Psoas muscle (tissue), 8 donors: ENCODE results near the gene RPS24. TPM values are rescaled to one million over a fixed set of nuclear protein-coding genes. Genes with fewer than 3 reads are reported as not detected.
"Not testable (repeated sequence)": the region's sequence is repeated elsewhere in the genome, so short reads cannot be mapped to it uniquely, and the experiment has no call there.

Source experiments
- ATAC-seq, 4 donors: fragments of 200-7000 bp; cut with Tn5 transposase; one replicate each; pipeline ENCODE4 v1.9.1; 2020; ENCODE audit warnings: moderate library complexity in 3 of 4, mild to moderate bottlenecking in 2 of 4
- DNase-seq, 2 donors: peaks; one replicate each; pipeline ENCODE4 v3.0.0-alpha.2; 2020
- H3K27ac ChIP-seq: fragments of 200-600 bp; one replicate; pipeline ENCODE4 v1.8.0; 2022
- H3K27me3 ChIP-seq, 3 donors: fragments of 200-600 bp in 1 of 3; one replicate each; pipeline versions ENCODE4 v1.6.1 to v1.8.0; 2013 to 2022; ENCODE audit warnings: low read length in 2 of 3, mild to moderate bottlenecking in 2 of 3, moderate library complexity in 1 of 3; ENCODE audit not compliant: insufficient read depth in 3 of 3
- H3K36me3 ChIP-seq, 2 donors: fragments of 200-600 bp in 1 of 2; one replicate each; pipeline versions ENCODE4 v1.6.1 to v1.8.0; 2013 to 2022; ENCODE audit warnings: low read depth in 1 of 2, mild to moderate bottlenecking in 1 of 2, moderate library complexity in 1 of 2; ENCODE audit not compliant: insufficient read depth in 1 of 2
- H3K4me1 ChIP-seq: fragments of 200-600 bp; one replicate; pipeline ENCODE4 v1.8.0; 2022
- H3K4me3 ChIP-seq: fragments of 200-600 bp; one replicate; pipeline ENCODE4 v1.8.0; 2022; ENCODE audit warnings: mild to moderate bottlenecking
- H3K9me3 ChIP-seq: fragments of 200-600 bp; one replicate; pipeline ENCODE4 v1.8.0; 2022
- WGBS, 3 donors: extraction: QIAGEN DNeasy Blood & Tissue Kit; methylation state at CpG; one replicate each; pipeline versions ENCODE4 v1.1.6 to v1.1.7; 2013; 5-methylcytosine and 5-hydroxymethylcytosine counted together
- intact Hi-C, 2 donors: fragments of 100-400 bp; cut with DNase I; formaldehyde crosslinking; loops; one replicate each; pipeline versions ENCODE4 v1.11.0 to v1.14.2; 2022
- polyA plus RNA-seq, 3 donors: library from polyadenylated mRNA; stranded (reverse); fragments of 200-250 nt; gene quantifications; one replicate each; pipeline ENCODE4 v1.2.3, GENCODE V29; 2013
- total RNA-seq, 4 donors: library from RNA; stranded (reverse); fragmentation: NEBNext Ultra II Directional in 2 of 4; extraction: Animal tissue kit (Norgen Biotek cat#: 25700) in 2 of 4; gene quantifications; one replicate each; pipeline versions ENCODE4 v1.2.1 to v1.2.4, GENCODE V29; 2021 to 2023
- TF ChIP-seq, protein P1 (sequence below): fragments of 200-600 bp; IDR thresholded peaks from one replicate; pipeline ENCODE4 v1.8.0; 2022; ENCODE audit warnings: antibody characterized with exemption
- donor health status: healthy with polysubstance abuse.
- donor health status: DM: no; HTN: no; CAD: no; lungs with moderate emphysema.
- donor health status: Bipolar disorder and iron deficiency.
- donor health status: healthy.
- donor health status: DM: yes; HTN: yes; CAD: no.
- donor health status: DM: no; HTN: no; CAD: no.
- donor health status: DM: no; HTN: no; CAD: no.
- donor health status: DM: yes; HTN: yes; CAD: no.

RPS24 gene
- total and polyA plus RNA-seq, 7 donors, result 980 to 4,077 (median 1,456) TPM

DNA sequence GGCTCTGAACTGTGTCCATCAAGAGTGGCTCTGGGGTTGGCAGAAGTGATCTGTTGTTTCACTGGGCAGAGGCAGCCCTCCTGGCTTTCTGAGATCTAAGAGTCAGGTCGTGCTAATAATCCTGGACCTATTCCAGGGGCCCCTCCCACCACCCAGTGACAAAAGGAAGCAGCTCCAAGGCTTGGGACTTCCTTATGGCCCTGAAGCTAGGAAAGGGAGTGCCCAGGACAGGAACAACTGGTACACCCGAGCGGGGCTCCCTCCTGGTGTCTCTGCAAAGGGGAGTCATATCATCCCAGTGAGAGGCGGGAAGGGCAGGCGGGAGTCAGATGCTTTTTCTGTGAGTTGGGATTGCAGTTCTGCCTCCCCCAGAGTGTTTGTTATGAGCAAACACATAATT is 32.3 kb downstream of the RPS24 start:
- H3K4me3 ChIP-seq, result no peak overlapping the region
- H3K4me1 ChIP-seq, result no peaks in the 10 kb centered on the region
- no peak for DNase-seq
- no peaks in the 10 kb centered on the region for H3K9me3 ChIP-seq
- no peaks in the 10 kb centered on the region for H3K36me3 ChIP-seq
- no peak for ATAC-seq
- TF ChIP-seq, protein P1, sequence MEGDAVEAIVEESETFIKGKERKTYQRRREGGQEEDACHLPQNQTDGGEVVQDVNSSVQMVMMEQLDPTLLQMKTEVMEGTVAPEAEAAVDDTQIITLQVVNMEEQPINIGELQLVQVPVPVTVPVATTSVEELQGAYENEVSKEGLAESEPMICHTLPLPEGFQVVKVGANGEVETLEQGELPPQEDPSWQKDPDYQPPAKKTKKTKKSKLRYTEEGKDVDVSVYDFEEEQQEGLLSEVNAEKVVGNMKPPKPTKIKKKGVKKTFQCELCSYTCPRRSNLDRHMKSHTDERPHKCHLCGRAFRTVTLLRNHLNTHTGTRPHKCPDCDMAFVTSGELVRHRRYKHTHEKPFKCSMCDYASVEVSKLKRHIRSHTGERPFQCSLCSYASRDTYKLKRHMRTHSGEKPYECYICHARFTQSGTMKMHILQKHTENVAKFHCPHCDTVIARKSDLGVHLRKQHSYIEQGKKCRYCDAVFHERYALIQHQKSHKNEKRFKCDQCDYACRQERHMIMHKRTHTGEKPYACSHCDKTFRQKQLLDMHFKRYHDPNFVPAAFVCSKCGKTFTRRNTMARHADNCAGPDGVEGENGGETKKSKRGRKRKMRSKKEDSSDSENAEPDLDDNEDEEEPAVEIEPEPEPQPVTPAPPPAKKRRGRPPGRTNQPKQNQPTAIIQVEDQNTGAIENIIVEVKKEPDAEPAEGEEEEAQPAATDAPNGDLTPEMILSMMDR, result no peak
- no peak overlapping the region for H3K27ac ChIP-seq
- WGBS, 3 donors, result 63 to 67% (median 67%) methylated on average over 5 of the region's 5 CpGs
- intact Hi-C loops, result no loop called here
- no peaks in the 10 kb centered on the region for H3K27me3 ChIP-seq

- no peak for DNase-seq
- WGBS, 3 donors, result 62 to 74% (median 64%) methylated on average over 11 of the region's 11 CpGs
- Histone ChIP-seq H3K4me1 (no peaks in the 10 kb centered on the region), H3K27me3 (no peaks in the 10 kb centered on the region), H3K27ac (no peak overlapping the region), H3K4me3 (no peak overlapping the region), H3K36me3 (no peaks in the 10 kb centered on the region), H3K9me3 (no peaks in the 10 kb centered on the region)
- TF ChIP-seq, protein P1, result no peak
- intact Hi-C loops, result no loop called here
- no peak for ATAC-seq
Measured at GRCh38 chr10:78066728-78067430, 33.2 kb downstream of the RPS24 start.

- Histone ChIP-seq H3K9me3 (no peaks in the 10 kb centered on the region), H3K4me1 (no peaks in the 10 kb centered on the region), H3K27me3 (no peaks in the 10 kb centered on the region), H3K4me3 (no peak overlapping the region), H3K27ac (no peak overlapping the region), H3K36me3 (no peaks in the 10 kb centered on the region)
- DNase-seq (no peak), ATAC-seq (no peak)
- WGBS, 3 donors, result 95 to 96% (median 95%) methylated on average over 6 of the region's 6 CpGs
- intact Hi-C loops, result no loop called here
- TF ChIP-seq, protein P1, result no peak
Measured at GRCh38 chr10:78069151-78069550, 35.5 kb downstream of the RPS24 start.

DNA sequence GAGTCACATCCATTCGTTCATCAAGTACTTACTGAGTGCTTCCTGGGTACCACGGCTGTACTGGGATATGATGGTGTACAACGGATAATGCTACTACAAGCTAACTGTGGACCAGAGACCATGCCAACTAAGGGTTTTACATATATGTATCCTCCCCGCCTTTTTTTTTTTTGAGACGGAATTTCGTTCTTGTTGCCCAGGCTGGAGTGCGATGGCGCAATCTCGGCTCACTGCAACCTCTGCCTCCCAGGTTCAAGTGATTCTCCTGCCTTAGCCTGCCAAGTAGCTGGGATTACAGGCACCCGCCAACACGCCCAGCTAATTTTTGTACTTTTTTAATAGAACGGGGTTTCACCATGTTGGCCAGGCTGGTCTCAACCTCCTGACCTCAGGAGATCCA is 36.4 kb downstream of the RPS24 start:
- H3K9me3 ChIP-seq, ATAC-seq, DNase-seq, H3K36me3 ChIP-seq, H3K27me3 ChIP-seq, H3K4me3 ChIP-seq, intact Hi-C loops, H3K27ac ChIP-seq, H3K4me1 ChIP-seq: not testable (repeated sequence)
- WGBS, 3 donors, result 92 to 95% (median 94%) methylated on average over 12 of the region's 12 CpGs

GRCh38 chr10:78070726-78071125 is 37.1 kb downstream of the RPS24 start:
- WGBS, 3 donors, result 86 to 90% (median 87%) methylated on average over 5 of the region's 5 CpGs
- H3K4me3 ChIP-seq, result no peak overlapping the region
- H3K36me3 ChIP-seq, result no peaks in the 10 kb centered on the region
- H3K27ac ChIP-seq, result no peak overlapping the region
- ATAC-seq (no peak), DNase-seq (no peak)
- H3K9me3 ChIP-seq, result no peaks in the 10 kb centered on the region
- TF ChIP-seq, protein P1, result no peak
- H3K4me1 ChIP-seq, result no peaks in the 10 kb centered on the region
- H3K27me3 ChIP-seq, result no peaks in the 10 kb centered on the region
- intact Hi-C loops, result no loop called here
